ENCODE measurements around the gene GUCY2D.
"Not testable (repeated sequence)": the region's sequence is repeated elsewhere in the genome, so short reads cannot be mapped to it uniquely, and the experiment has no call there.

The GUCY2D gene

GRCh38 chr17:8001976-8002720, at the start of gene GUCY2D:
GUCY2D (plus strand) TSS chr17:8002615; CDS start chr17:8003048, 433 bp downstream.
- Histone ChIP-seq H3K9ac (ENCODE audit: insufficient read length, low read depth) (no peak within 1 kb of the TSS), H3K4me3 (ENCODE audit: insufficient read length, low read depth) (no peak within 1 kb of the TSS)

GRCh38 chr17:7953266-7953665, 49.1 kb upstream of the GUCY2D start:
- peaks cover 16% of the 10 kb centered on the region for H3K36me3 ChIP-seq (ENCODE audit: insufficient read depth, insufficient read length, low read length)
- not testable (repeated sequence) for H3K27me3 ChIP-seq (ENCODE audit: insufficient read depth, insufficient read length); DNase-seq (ENCODE audit: low read depth, low spot score); H3K9me3 ChIP-seq (ENCODE audit: insufficient read depth, low read length); H3K4me1 ChIP-seq (ENCODE audit: insufficient read depth, insufficient read length); H3K9ac ChIP-seq (ENCODE audit: insufficient read length, low read depth); H3K4me3 ChIP-seq (ENCODE audit: insufficient read length, low read depth)

More at GRCh38 chr17:8001976-8002720, at the start of gene GUCY2D:
- TF ChIP-seq SUZ12 (IDR thresholded peaks at IDR 0.05; ENCODE audit: extremely low read depth, insufficient read depth, insufficient read length) (no peak), ZNF274 (IDR thresholded peaks at IDR 0.05; ENCODE audit: low read depth, low read length) (no peak), YY1 (IDR thresholded peaks at IDR 0.05; ENCODE audit: insufficient read depth, insufficient read length) (no peak)
- DNase-seq (ENCODE audit: low read depth, low spot score) = no peak
- no peaks in the 10 kb centered on the region for H3K36me3 ChIP-seq (ENCODE audit: insufficient read depth, insufficient read length, low read length)
- H3K4me1 ChIP-seq (ENCODE audit: insufficient read depth, insufficient read length) = no peaks in the 10 kb centered on the region
- no peaks in the 10 kb centered on the region; the same call in 1 of the 2 replicates for H3K9me3 ChIP-seq (ENCODE audit: insufficient read depth, low read length)
- no peaks in the 10 kb centered on the region for H3K27me3 ChIP-seq (ENCODE audit: insufficient read depth, insufficient read length)

GRCh38 chr17:7955414-7956227, 46.8 kb upstream of the GUCY2D start:
- Histone ChIP-seq H3K9me3 (ENCODE audit: insufficient read depth, low read length) (no peaks in the 10 kb centered on the region), H3K36me3 (ENCODE audit: insufficient read depth, insufficient read length, low read length) (no peaks in the 10 kb centered on the region), H3K4me1 (ENCODE audit: insufficient read depth, insufficient read length) (peaks cover 5% of the 10 kb centered on the region), H3K4me3 (ENCODE audit: insufficient read length, low read depth) (no peak overlapping the region), H3K9ac (ENCODE audit: insufficient read length, low read depth) (no peak overlapping the region), H3K27me3 (ENCODE audit: insufficient read depth, insufficient read length) (no peaks in the 10 kb centered on the region)
- TF ChIP-seq ZNF274 (IDR thresholded peaks at IDR 0.05; ENCODE audit: low read depth, low read length) (no peak), YY1 (IDR thresholded peaks at IDR 0.05; ENCODE audit: insufficient read depth, insufficient read length) (no peak), SUZ12 (IDR thresholded peaks at IDR 0.05; ENCODE audit: extremely low read depth, insufficient read depth, insufficient read length) (no peak)
- no peak for DNase-seq (ENCODE audit: low read depth, low spot score)

- H3K4me1 ChIP-seq (ENCODE audit: insufficient read depth, insufficient read length) = peaks cover 5% of the 10 kb centered on the region
- TF ChIP-seq SUZ12 (IDR thresholded peaks at IDR 0.05; ENCODE audit: extremely low read depth, insufficient read depth, insufficient read length) (no peak), ZNF274 (IDR thresholded peaks at IDR 0.05; ENCODE audit: low read depth, low read length) (no peak), YY1 (IDR thresholded peaks at IDR 0.05; ENCODE audit: insufficient read depth, insufficient read length) (no peak)
- no peaks in the 10 kb centered on the region for H3K36me3 ChIP-seq (ENCODE audit: insufficient read depth, insufficient read length, low read length)
- DNase-seq (ENCODE audit: low read depth, low spot score) = no peak
- no peaks in the 10 kb centered on the region for H3K9me3 ChIP-seq (ENCODE audit: insufficient read depth, low read length)
- H3K4me3 ChIP-seq (ENCODE audit: insufficient read length, low read depth) = no peak overlapping the region
- no peaks in the 10 kb centered on the region for H3K27me3 ChIP-seq (ENCODE audit: insufficient read depth, insufficient read length)
- H3K9ac ChIP-seq (ENCODE audit: insufficient read length, low read depth) = no peak overlapping the region
Measured at GRCh38 chr17:7956228-7956965, 46.0 kb upstream of the GUCY2D start.

DNA sequence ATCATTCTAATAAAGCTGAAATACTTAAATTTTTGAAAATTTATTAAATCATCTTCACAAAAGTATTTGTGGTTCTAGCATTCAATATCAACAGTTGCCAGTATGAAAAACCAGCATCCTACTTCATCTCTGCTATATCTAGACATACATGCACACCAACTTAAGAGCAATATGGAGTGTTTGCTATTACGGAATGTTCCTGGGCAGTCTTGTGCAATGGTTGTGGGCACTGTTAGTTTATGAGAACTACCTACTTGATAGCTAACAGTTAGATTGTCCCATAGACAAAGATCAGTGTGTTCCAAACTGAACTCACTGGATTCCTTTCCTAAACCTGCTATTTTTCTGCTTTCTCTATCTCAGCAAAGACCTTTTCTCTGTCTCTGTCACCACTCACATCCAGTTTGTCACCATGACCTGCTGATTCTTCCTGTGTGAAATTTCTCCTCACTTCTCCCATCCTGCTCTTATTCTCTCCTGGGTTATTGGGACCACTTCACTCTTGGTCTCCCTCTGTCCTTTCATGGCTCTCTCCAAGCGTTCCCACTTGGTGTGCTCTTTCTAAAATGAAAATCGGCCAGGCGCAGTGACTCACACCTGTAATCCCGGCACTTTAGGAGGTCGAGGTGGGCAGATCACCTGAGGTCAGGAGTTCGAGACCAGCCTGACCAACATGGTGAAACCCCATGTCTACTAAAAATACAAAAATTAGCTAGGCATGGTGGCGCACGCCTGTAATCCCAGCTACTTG, 42.7 kb upstream of the GUCY2D start:
- no peaks in the 10 kb centered on the region for H3K27me3 ChIP-seq (ENCODE audit: insufficient read depth, insufficient read length)
- DNase-seq (ENCODE audit: low read depth, low spot score) = no peak

DNA sequence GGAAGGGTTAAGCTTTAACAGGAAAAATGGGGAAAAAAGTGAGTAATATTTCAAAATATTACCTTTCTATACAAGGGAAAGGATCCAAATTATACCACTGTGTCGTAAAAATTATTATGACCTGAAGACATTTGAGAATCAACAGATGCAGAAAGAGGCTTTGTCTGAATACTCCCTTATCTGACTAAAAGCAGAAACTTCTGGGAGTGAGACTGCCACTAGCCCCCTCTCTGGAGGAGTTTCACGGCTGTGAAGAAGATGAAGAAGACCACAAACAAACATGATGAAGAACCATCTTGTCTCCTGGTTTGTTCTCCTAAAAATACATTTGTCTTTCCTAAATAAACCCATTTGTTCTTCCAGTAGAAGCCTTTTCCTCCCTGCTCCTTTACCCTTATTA, 41.0 kb upstream of the GUCY2D start:
- peaks cover 3% of the 10 kb centered on the region for H3K4me1 ChIP-seq (ENCODE audit: insufficient read depth, insufficient read length)
- H3K9ac ChIP-seq (ENCODE audit: insufficient read length, low read depth) = no peak overlapping the region
- H3K9me3 ChIP-seq (ENCODE audit: insufficient read depth, low read length) = no peaks in the 10 kb centered on the region
- DNase-seq (ENCODE audit: low read depth, low spot score) = no peak
- TF ChIP-seq SUZ12 (IDR thresholded peaks at IDR 0.05; ENCODE audit: extremely low read depth, insufficient read depth, insufficient read length) = no peak
- no peak for TF ChIP-seq YY1 (IDR thresholded peaks at IDR 0.05; ENCODE audit: insufficient read depth, insufficient read length)
- TF ChIP-seq ZNF274 (IDR thresholded peaks at IDR 0.05; ENCODE audit: low read depth, low read length) = no peak
- no peak overlapping the region for H3K4me3 ChIP-seq (ENCODE audit: insufficient read length, low read depth)
- H3K27me3 ChIP-seq (ENCODE audit: insufficient read depth, insufficient read length) = no peaks in the 10 kb centered on the region
- no peaks in the 10 kb centered on the region for H3K36me3 ChIP-seq (ENCODE audit: insufficient read depth, insufficient read length, low read length)

More for the DNA sequence above, 42.7 kb upstream of the GUCY2D start:
- no peak overlapping the region for H3K9ac ChIP-seq (ENCODE audit: insufficient read length, low read depth)
- no peaks in the 10 kb centered on the region for H3K9me3 ChIP-seq (ENCODE audit: insufficient read depth, low read length)
- H3K4me3 ChIP-seq (ENCODE audit: insufficient read length, low read depth) = no peak overlapping the region
- TF ChIP-seq YY1 (IDR thresholded peaks at IDR 0.05; ENCODE audit: insufficient read depth, insufficient read length) = no peak
- TF ChIP-seq SUZ12 (IDR thresholded peaks at IDR 0.05; ENCODE audit: extremely low read depth, insufficient read depth, insufficient read length) = no peak
- no peak for TF ChIP-seq ZNF274 (IDR thresholded peaks at IDR 0.05; ENCODE audit: low read depth, low read length)
- peaks cover 3% of the 10 kb centered on the region for H3K4me1 ChIP-seq (ENCODE audit: insufficient read depth, insufficient read length)
- H3K36me3 ChIP-seq (ENCODE audit: insufficient read depth, insufficient read length, low read length) = no peaks in the 10 kb centered on the region
